HG03439 (cell line): ENCODE results near the gene TMEM232.
"Not testable (repeated sequence)": the region's sequence is repeated elsewhere in the genome, so short reads cannot be mapped to it uniquely, and the experiment has no call there.

Experiments used
- ATAC-seq: cut with Tn5 transposase; IDR thresholded peaks from one replicate; pipeline ENCODE4 v1.9.1; 2021; ENCODE audit warnings: mild to moderate bottlenecking, moderate library complexity; ENCODE audit not compliant: unreplicated experiment

The TMEM232 gene

GRCh38 chr5:110536120-110537115 is 190.1 kb downstream of the TMEM232 start:
- no peak for ATAC-seq

- ATAC-seq = not testable (repeated sequence)
These were observed 191.3 kb downstream of the TMEM232 start for GRCh38 chr5:110535146-110535545.

- ATAC-seq = no peak
These were observed 200.7 kb downstream of the TMEM232 start for GRCh38 chr5:110525762-110526161.

GRCh38 chr5:110517396-110517795 is 209.1 kb downstream of the TMEM232 start:
- no peak for ATAC-seq

- no peak for ATAC-seq
These were observed 212.4 kb downstream of the TMEM232 start for GRCh38 chr5:110514030-110514429.

- no peak for ATAC-seq
These were observed 214.2 kb downstream of the TMEM232 start for GRCh38 chr5:110512266-110512665.

- ATAC-seq = no peak
These were observed 216.3 kb downstream of the TMEM232 start for GRCh38 chr5:110510146-110510545.

GRCh38 chr5:110507972-110508371 is 218.5 kb downstream of the TMEM232 start:
- ATAC-seq = no peak

GRCh38 chr5:110506378-110506777 is 220.1 kb downstream of the TMEM232 start:
- no peak for ATAC-seq

GRCh38 chr5:110496276-110496675 is 230.2 kb downstream of the TMEM232 start:
- no peak for ATAC-seq

GRCh38 chr5:110492446-110492845 is 234.0 kb downstream of the TMEM232 start:
- ATAC-seq = no peak

- no peak for ATAC-seq
These were observed 247.6 kb downstream of the TMEM232 start for GRCh38 chr5:110478895-110479294.

- no peak for ATAC-seq
These were observed 248.6 kb downstream of the TMEM232 start for GRCh38 chr5:110477911-110478310.

- no peak for ATAC-seq
These were observed 250.3 kb downstream of the TMEM232 start for GRCh38 chr5:110476164-110476563.

GRCh38 chr5:110475529-110475928 is 250.9 kb downstream of the TMEM232 start:
- no peak for ATAC-seq

- ATAC-seq = no peak
These were observed 257.0 kb downstream of the TMEM232 start for GRCh38 chr5:110469486-110469885.

GRCh38 chr5:110463106-110463505 is 263.4 kb downstream of the TMEM232 start:
- no peak for ATAC-seq

GRCh38 chr5:110460837-110461236 is 265.6 kb downstream of the TMEM232 start:
- peak; percentile 59 for ATAC-seq

- no peak for ATAC-seq
These were observed 268.2 kb downstream of the TMEM232 start for GRCh38 chr5:110458313-110458712.

- no peak for ATAC-seq
These were observed 283.6 kb downstream of the TMEM232 start for GRCh38 chr5:110442856-110443255.

- ATAC-seq = peak; percentile 50
These were observed 285.4 kb downstream of the TMEM232 start for GRCh38 chr5:110441035-110441434.

GRCh38 chr5:110440058-110440457 is 286.4 kb downstream of the TMEM232 start:
- no peak for ATAC-seq
